Umbilical cord (tissue), 2 donors: ENCODE measurements around the gene MAPK10. TPM values are rescaled to one million over a fixed set of nuclear protein-coding genes. Genes with fewer than 3 reads are reported as not detected.
"Not testable (repeated sequence)": the region's sequence is repeated elsewhere in the genome, so short reads cannot be mapped to it uniquely, and the experiment has no call there.

ENCODE experiments used
- DNase-seq: peaks from one replicate; pipeline ENCODE4 v3.0.0-alpha.2; 2015; ENCODE audit warnings: low spot score
- total RNA-seq: library from RNA; depleted of rRNA; stranded (reverse); fragments of >200 nt; gene quantifications from one replicate; pipeline ENCODE4 v1.2.3, GENCODE V29; 2014; ENCODE audit warnings: low replicate concordance; ENCODE audit not compliant: insufficient read depth

The MAPK10 gene
- total RNA-seq, 1 donor from 2014 or later: 135 TPM

- no peak for DNase-seq
Observed at GRCh38 chr4:85970535-85970934, 389.3 kb downstream of the MAPK10 start.

- DNase-seq: peak; percentile 75
Observed at GRCh38 chr4:85968945-85969819, 390.7 kb downstream of the MAPK10 start.

GRCh38 chr4:85967872-85968271, 392.0 kb downstream of the MAPK10 start:
- no peak for DNase-seq

GRCh38 chr4:85966373-85966772, 393.5 kb downstream of the MAPK10 start:
- DNase-seq: peak; percentile 94

GRCh38 chr4:85965529-85965928, 394.3 kb downstream of the MAPK10 start:
- no peak for DNase-seq

- DNase-seq: not testable (repeated sequence)
Observed at GRCh38 chr4:85965017-85965416, 394.8 kb downstream of the MAPK10 start.

- DNase-seq: no peak
Observed at GRCh38 chr4:85964298-85964697, 395.6 kb downstream of the MAPK10 start.

- no peak for DNase-seq
Observed at GRCh38 chr4:85963231-85963630, 396.6 kb downstream of the MAPK10 start.

- DNase-seq: no peak
Observed at GRCh38 chr4:85961887-85962286, 398.0 kb downstream of the MAPK10 start.

GRCh38 chr4:85956293-85956945, 403.4 kb downstream of the MAPK10 start:
- no peak for DNase-seq

GRCh38 chr4:85955620-85956292, 404.1 kb downstream of the MAPK10 start:
- no peak for DNase-seq

GRCh38 chr4:85953651-85954018, 406.2 kb downstream of the MAPK10 start:
- no peak for DNase-seq

- DNase-seq: peak; percentile 66
Observed at GRCh38 chr4:85952972-85953650, 406.7 kb downstream of the MAPK10 start.

- no peak for DNase-seq
Observed at GRCh38 chr4:85952528-85952927, 407.3 kb downstream of the MAPK10 start.

- no peak for DNase-seq
Observed at GRCh38 chr4:85951099-85951498, 408.8 kb downstream of the MAPK10 start.

- no peak for DNase-seq
Observed at GRCh38 chr4:85946821-85947220, 413.0 kb downstream of the MAPK10 start.

- no peak for DNase-seq
Observed at GRCh38 chr4:85942107-85942506, 417.7 kb downstream of the MAPK10 start.

GRCh38 chr4:85940151-85940550, 419.7 kb downstream of the MAPK10 start:
- no peak for DNase-seq
